SK-N-SH (cell line): ENCODE results near the gene TPD52L1. TPM values are rescaled to one million over a fixed set of nuclear protein-coding genes. Genes with fewer than 3 reads are reported as not detected.

Experiments used
- CTCF ChIA-PET: fragments of 300-600, 350-600 bp; formaldehyde crosslinking; extraction: SDS; loops from one replicate; lab custom pipeline; 2021; lab: Yijun Ruan, JAX
- POLR2A ChIA-PET: fragments of 350-600 bp; sonication (Branson Sonifier 250); formaldehyde crosslinking; extraction: SDS; loops from one replicate; lab custom pipeline; 2020; ENCODE audit warnings: antibody characterized with exemption, inconsistent platforms; lab: Yijun Ruan, JAX
- DNase-seq: peaks from one replicate; pipeline ENCODE4 v3.0.0; 2012
- H2AFZ ChIP-seq: fragments of 200-600 bp; sonication (generic); 2 replicates; pipeline ENCODE4 v1.8.1; 2016; ENCODE audit warnings: antibody characterized with exemption, mild to moderate bottlenecking, low read depth
- H3F3A ChIP-seq: fragments of 200-600 bp; sonication (generic); replicated peaks from 2 replicates; pipeline ENCODE3; 2016; ENCODE audit warnings: antibody characterized with exemption, mild to moderate bottlenecking; ENCODE audit not compliant: insufficient read depth
- H3K27ac ChIP-seq, 2 experiments: fragments of 200-500 bp in 1 of 2; fragments of 200-600 bp in 1 of 2; sonication (Bioruptor generic) in 1 of 2; sonication (generic), shearing (Covaris generic) in 1 of 2; 2 replicates each; pipeline versions ENCODE4 v1.5.1 to v1.6.1; 2014 to 2016; ENCODE audit warnings: low read depth in 2 of 2, inconsistent platforms in 1 of 2, low read length in 1 of 2, mild to moderate bottlenecking in 1 of 2, mixed read lengths in 1 of 2
- H3K27me3 ChIP-seq: fragments of 200-600 bp; sonication (generic), shearing (Covaris generic); 2 replicates; pipeline ENCODE4 v1.6.1; 2016; ENCODE audit warnings: mixed run types; ENCODE audit not compliant: insufficient read depth
- H3K36me3 ChIP-seq, 2 experiments: fragments of 200-500 bp in 1 of 2; fragments of 200-600 bp in 1 of 2; sonication (Bioruptor generic) in 1 of 2; sonication (generic) in 1 of 2; replicated peaks in 1 of 2; 2 replicates each; pipeline versions ENCODE3 to v1.5.1; 2014 to 2016; ENCODE audit warnings: low read length in 1 of 2, mild to moderate bottlenecking in 1 of 2; ENCODE audit not compliant: insufficient read depth in 2 of 2, control insufficient read depth in 1 of 2
- H3K4me1 ChIP-seq, 2 experiments: fragments of 200-500 bp in 1 of 2; fragments of 200-600 bp in 1 of 2; sonication (Bioruptor generic) in 1 of 2; sonication (generic), shearing (Covaris generic) in 1 of 2; 2 replicates each; pipeline versions ENCODE4 v1.5.1 to v1.6.1; 2014 to 2016; ENCODE audit warnings: low read depth in 1 of 2, low read length in 1 of 2, mixed run types in 1 of 2; ENCODE audit not compliant: insufficient read depth in 2 of 2, control insufficient read depth in 1 of 2
- H3K4me2 ChIP-seq: fragments of 200-600 bp; sonication (generic), shearing (Covaris generic); 2 replicates; pipeline ENCODE4 v1.6.1; 2017; ENCODE audit warnings: mixed run types
- H3K4me3 ChIP-seq, 2 experiments: fragments of 200-500 bp in 1 of 2; fragments of 200-600 bp in 1 of 2; sonication (Bioruptor generic) in 1 of 2; sonication (generic), shearing (Covaris generic) in 1 of 2; 2 replicates each; pipeline versions ENCODE4 v1.5.1 to v1.8.1; 2014 to 2016; ENCODE audit warnings: low read depth in 2 of 2, inconsistent platforms in 1 of 2, low read length in 1 of 2, mild to moderate bottlenecking in 1 of 2, mixed read lengths in 1 of 2, moderate library complexity in 1 of 2
- H3K79me2 ChIP-seq: fragments of 200-600 bp; sonication (generic); 2 replicates; pipeline ENCODE4 v1.8.1; 2017; ENCODE audit warnings: mild to moderate bottlenecking; ENCODE audit not compliant: insufficient read depth
- H3K9ac ChIP-seq: fragments of 200-600 bp; sonication (generic); 2 replicates; pipeline ENCODE4 v1.6.1; 2017; ENCODE audit warnings: mixed run types
- H3K9me2 ChIP-seq: fragments of 200-600 bp; sonication (generic); 2 replicates; pipeline ENCODE4 v1.6.1; 2017; ENCODE audit warnings: mixed run types
- H3K9me3 ChIP-seq: fragments of 200-600 bp; sonication (generic); 2 replicates; pipeline ENCODE4 v1.6.1; 2017; ENCODE audit warnings: mixed run types, mild to moderate bottlenecking, moderate library complexity
- H4K20me1 ChIP-seq: fragments of 200-600 bp; sonication (generic); 2 replicates; pipeline ENCODE4 v1.6.1; 2017; ENCODE audit warnings: mild to moderate bottlenecking, mixed run types; ENCODE audit not compliant: insufficient read depth
- CHD2 ChIP-seq: fragments of 150-350 bp; IDR thresholded peaks from 2 replicates; pipeline ENCODE4 v1.6.1; 2018; ENCODE audit warnings: low read length; ENCODE audit not compliant: partially characterized antibody
- EP300 ChIP-seq, 2 experiments: IDR thresholded peaks; 2 replicates each; pipeline versions ENCODE4 v1.4.0 to v1.6.1; 2012; ENCODE audit warnings: borderline replicate concordance in 1 of 2, low read depth in 1 of 2, low read length in 1 of 2
- JUND ChIP-seq: IDR thresholded peaks from 2 replicates; pipeline ENCODE4 v1.4.0; 2012
- MEF2A ChIP-seq: IDR thresholded peaks from 2 replicates; pipeline ENCODE4 v1.4.0; 2012; ENCODE audit warnings: low read depth, borderline replicate concordance
- MXI1 ChIP-seq: IDR thresholded peaks from 2 replicates; pipeline ENCODE4 v1.6.1; 2012; ENCODE audit warnings: mild to moderate bottlenecking, low read depth, low read length, improper control_type of control experiment
- NFIC ChIP-seq: IDR thresholded peaks from 2 replicates; pipeline ENCODE4 v1.4.0; 2012; ENCODE audit warnings: borderline replicate concordance
- NRF1 ChIP-seq: IDR thresholded peaks from 2 replicates; pipeline ENCODE4 v1.6.1; 2012; ENCODE audit warnings: low read depth, mild to moderate bottlenecking, low read length
- RXRA ChIP-seq: IDR thresholded peaks from 2 replicates; pipeline ENCODE4 v1.4.0; 2012; ENCODE audit warnings: low read depth, mild to moderate bottlenecking, borderline replicate concordance
- YY1 ChIP-seq: IDR thresholded peaks from 2 replicates; pipeline ENCODE4 v1.4.0; 2012; ENCODE audit warnings: low read depth, mild to moderate bottlenecking
- WGBS: methylation state at CpG from one replicate; pipeline ENCODE4 v1.1.6; 2017; ENCODE audit warnings: low lambda C conversion rate; 5-methylcytosine and 5-hydroxymethylcytosine counted together
- polyA plus RNA-seq, 3 experiments: library from polyadenylated mRNA; depleted of rRNA; stranded (reverse); fragments of >200 nt; gene quantifications; 2 replicates each; pipeline ENCODE4 v1.2.3, GENCODE V29; 2012
- TF ChIP-seq, protein P1 (sequence below): fragments of 200-600 bp; sonication (generic); IDR thresholded peaks from 2 replicates; pipeline ENCODE4 v1.6.1; 2017; ENCODE audit warnings: antibody characterized with exemption, mild to moderate bottlenecking, moderate library complexity
- TF ChIP-seq, protein P2 (sequence below): fragments of 150-350 bp; IDR thresholded peaks from 2 replicates; pipeline ENCODE4 v1.6.1; 2017; ENCODE audit warnings: antibody characterized with exemption, low read length, low read depth, borderline replicate concordance
- TF ChIP-seq, protein P3 (sequence below): fragments of 150-350 bp; IDR thresholded peaks from 2 replicates; pipeline ENCODE4 v1.6.1; 2016; ENCODE audit warnings: mild to moderate bottlenecking, low read depth, low read length
- TF ChIP-seq, protein P4 (sequence below): IDR thresholded peaks from 2 replicates; pipeline ENCODE4 v1.4.0; 2012; ENCODE audit warnings: low read depth

Gene TPD52L1
- polyA plus RNA-seq, 1 of the 3 experiments (the other 2 are of a cell fraction) = 0.13 TPM

DNA sequence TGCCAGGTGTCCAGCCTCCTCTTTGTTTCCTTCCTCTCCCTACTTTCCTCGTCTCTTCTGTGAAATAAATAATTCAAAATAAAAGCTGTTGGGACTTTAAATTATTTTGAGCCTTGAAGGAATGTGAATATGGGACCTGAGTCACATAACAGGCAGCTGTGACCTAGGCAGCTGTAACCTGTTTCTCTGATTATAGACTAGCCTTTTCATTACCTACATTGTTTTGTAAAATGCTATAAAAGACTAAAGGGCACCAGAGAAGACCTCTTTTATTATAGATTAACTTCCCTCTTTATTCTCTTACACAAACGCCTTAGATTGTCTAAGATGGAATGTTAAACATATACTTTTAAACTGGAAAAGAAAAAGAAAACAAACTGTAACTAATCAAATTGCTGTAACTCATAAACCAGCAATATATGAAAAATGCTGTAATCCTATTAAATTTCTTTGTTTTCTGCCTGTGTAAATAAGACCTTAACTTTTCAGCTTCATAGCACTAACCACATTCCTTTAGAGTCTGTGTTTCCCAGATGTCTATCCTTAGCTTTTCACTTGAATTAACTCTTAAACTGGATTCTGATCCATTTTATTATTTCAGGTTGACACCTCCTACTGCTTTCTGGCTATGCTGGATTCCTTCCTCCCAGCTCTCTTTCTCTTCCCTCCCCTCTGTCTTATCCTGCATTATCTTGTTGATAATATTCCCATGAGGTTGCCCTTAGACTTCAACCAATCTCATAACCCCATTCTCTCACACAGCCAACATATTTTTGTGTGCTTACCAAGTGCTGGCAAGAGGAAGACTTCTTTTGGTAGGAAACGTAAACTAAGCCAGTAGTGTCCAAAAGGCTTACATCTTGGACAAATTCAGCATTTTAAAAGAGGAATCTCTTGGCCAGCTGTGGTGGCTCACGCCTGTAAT, 69.2 kb downstream of the TPD52L1 start:
- TF ChIP-seq MXI1 = no peak
- TF ChIP-seq MEF2A = no peak
- no peak for TF ChIP-seq NRF1
- no peak for TF ChIP-seq CHD2
- no peak for DNase-seq
- CTCF ChIA-PET = no interaction called here
- H3K9me3 ChIP-seq = no peaks in the 10 kb centered on the region
- peaks cover 17% of the 10 kb centered on the region; the same call in 1 of the 2 replicates for H3K27me3 ChIP-seq
- POLR2A ChIA-PET = no interaction called here
- no peak overlapping the region for H2AFZ ChIP-seq
- H3K36me3 ChIP-seq = no peaks in the 10 kb centered on the region
- H3F3A ChIP-seq = no peaks in the 10 kb centered on the region
- no peak overlapping the region for H3K4me2 ChIP-seq
- H3K9me2 ChIP-seq = no peaks in the 10 kb centered on the region
- H4K20me1 ChIP-seq = no peaks in the 10 kb centered on the region
- 8% methylated on average over 4 of the region's 4 CpGs for WGBS
- H3K27ac ChIP-seq = no peak overlapping the region
- no peak overlapping the region for H3K4me3 ChIP-seq
- H3K79me2 ChIP-seq = no peaks in the 10 kb centered on the region
- no peaks in the 10 kb centered on the region for H3K4me1 ChIP-seq
- H3K9ac ChIP-seq = no peak overlapping the region

DNA sequence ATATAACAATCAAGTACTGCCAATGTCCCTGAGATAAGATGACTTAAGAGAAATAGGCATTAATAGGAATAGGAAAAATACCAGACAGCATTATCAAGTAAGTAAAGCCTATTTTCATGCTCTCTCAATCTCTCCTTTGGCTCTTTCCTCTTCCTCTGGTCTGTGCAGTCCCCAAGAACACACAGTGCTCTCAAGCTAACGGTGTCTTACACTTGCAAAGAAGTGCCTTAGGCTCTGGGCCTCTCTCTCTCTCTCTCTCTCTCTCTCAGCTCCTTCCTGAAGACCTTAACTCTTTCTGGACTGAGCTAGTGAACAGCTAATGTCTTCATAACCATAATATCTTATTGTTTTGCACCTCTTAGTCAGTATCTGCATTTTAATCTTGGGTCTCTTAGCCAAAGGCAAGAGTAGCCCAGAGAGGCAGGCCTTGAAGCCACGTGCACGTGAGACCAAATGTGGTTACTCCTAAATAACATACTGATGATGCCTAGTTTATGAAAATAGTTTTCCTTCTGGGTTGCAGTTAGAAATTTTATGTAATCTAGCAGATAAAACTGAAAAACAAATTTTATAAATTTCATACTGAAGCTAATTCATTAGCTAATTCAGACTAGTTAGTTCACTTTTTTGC, 70.8 kb downstream of the TPD52L1 start:
- POLR2A ChIA-PET = no interaction called here
- DNase-seq = no peak
- WGBS = 10% methylated on average over 3 of the region's 3 CpGs
- Histone ChIP-seq H3K27me3 (peaks cover 13% of the 10 kb centered on the region; the same call in 1 of the 2 replicates), H3K36me3 (no peaks in the 10 kb centered on the region), H3K9me3 (no peaks in the 10 kb centered on the region), H3K4me1 (no peaks in the 10 kb centered on the region), H2AFZ (no peak overlapping the region), H3K9me2 (no peaks in the 10 kb centered on the region), H3K27ac (no peak overlapping the region), H3K4me2 (no peak overlapping the region), H4K20me1 (no peaks in the 10 kb centered on the region), H3K79me2 (no peaks in the 10 kb centered on the region), H3K4me3 (no peak overlapping the region), H3K9ac (no peak overlapping the region), H3F3A (no peaks in the 10 kb centered on the region)
- TF ChIP-seq MXI1 (no peak), CHD2 (no peak), RXRA (no peak), JUND (no peak), EP300 (IDR thresholded peaks at IDR 0.05; ENCODE audit: borderline replicate concordance in 1 of 2, low read depth in 1 of 2, low read length in 1 of 2) (no peak), YY1 (no peak), NFIC (no peak)
- TF ChIP-seq, protein P1, sequence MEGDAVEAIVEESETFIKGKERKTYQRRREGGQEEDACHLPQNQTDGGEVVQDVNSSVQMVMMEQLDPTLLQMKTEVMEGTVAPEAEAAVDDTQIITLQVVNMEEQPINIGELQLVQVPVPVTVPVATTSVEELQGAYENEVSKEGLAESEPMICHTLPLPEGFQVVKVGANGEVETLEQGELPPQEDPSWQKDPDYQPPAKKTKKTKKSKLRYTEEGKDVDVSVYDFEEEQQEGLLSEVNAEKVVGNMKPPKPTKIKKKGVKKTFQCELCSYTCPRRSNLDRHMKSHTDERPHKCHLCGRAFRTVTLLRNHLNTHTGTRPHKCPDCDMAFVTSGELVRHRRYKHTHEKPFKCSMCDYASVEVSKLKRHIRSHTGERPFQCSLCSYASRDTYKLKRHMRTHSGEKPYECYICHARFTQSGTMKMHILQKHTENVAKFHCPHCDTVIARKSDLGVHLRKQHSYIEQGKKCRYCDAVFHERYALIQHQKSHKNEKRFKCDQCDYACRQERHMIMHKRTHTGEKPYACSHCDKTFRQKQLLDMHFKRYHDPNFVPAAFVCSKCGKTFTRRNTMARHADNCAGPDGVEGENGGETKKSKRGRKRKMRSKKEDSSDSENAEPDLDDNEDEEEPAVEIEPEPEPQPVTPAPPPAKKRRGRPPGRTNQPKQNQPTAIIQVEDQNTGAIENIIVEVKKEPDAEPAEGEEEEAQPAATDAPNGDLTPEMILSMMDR = no peak
- TF ChIP-seq, protein P2, sequence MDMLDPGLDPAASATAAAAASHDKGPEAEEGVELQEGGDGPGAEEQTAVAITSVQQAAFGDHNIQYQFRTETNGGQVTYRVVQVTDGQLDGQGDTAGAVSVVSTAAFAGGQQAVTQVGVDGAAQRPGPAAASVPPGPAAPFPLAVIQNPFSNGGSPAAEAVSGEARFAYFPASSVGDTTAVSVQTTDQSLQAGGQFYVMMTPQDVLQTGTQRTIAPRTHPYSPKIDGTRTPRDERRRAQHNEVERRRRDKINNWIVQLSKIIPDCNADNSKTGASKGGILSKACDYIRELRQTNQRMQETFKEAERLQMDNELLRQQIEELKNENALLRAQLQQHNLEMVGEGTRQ = no peak
- TF ChIP-seq, protein P3, sequence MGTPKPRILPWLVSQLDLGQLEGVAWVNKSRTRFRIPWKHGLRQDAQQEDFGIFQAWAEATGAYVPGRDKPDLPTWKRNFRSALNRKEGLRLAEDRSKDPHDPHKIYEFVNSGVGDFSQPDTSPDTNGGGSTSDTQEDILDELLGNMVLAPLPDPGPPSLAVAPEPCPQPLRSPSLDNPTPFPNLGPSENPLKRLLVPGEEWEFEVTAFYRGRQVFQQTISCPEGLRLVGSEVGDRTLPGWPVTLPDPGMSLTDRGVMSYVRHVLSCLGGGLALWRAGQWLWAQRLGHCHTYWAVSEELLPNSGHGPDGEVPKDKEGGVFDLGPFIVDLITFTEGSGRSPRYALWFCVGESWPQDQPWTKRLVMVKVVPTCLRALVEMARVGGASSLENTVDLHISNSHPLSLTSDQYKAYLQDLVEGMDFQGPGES = no peak
- TF ChIP-seq, protein P4, sequence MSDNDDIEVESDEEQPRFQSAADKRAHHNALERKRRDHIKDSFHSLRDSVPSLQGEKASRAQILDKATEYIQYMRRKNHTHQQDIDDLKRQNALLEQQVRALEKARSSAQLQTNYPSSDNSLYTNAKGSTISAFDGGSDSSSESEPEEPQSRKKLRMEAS = no peak
- CTCF ChIA-PET = no interaction called here
